Measurements from ENCODE around the gene NDUFA13. TPM values are rescaled to one million over a fixed set of nuclear protein-coding genes. Genes with fewer than 3 reads are reported as not detected.

The NDUFA13 gene
- total RNA-seq, 1 experiment from 2014 or later = 130 TPM

- Histone ChIP-seq H3K4me1 (replicated peaks) (no peaks in the 10 kb centered on the region), H3K4me3 (no peak overlapping the region), H3K36me3 (no peaks in the 10 kb centered on the region), H3K27ac (no peak overlapping the region), H3K9me3 (replicated peaks) (no peaks in the 10 kb centered on the region), H3K27me3 (replicated peaks) (no peaks in the 10 kb centered on the region)
- no peak for DNase-seq (ENCODE audit: low read depth in 1 of 2, low spot score in 2 of 2)
These were observed 43.9 kb downstream of the NDUFA13 start for GRCh38 chr19:19559931-19560330.

GRCh38 chr19:19561946-19562664 is 46.1 kb downstream of the NDUFA13 start:
- H3K36me3 ChIP-seq = no peaks in the 10 kb centered on the region
- no peak overlapping the region for H3K4me3 ChIP-seq
- H3K9me3 ChIP-seq (replicated peaks) = no peaks in the 10 kb centered on the region
- H3K27ac ChIP-seq = no peak overlapping the region
- no peaks in the 10 kb centered on the region for H3K27me3 ChIP-seq (replicated peaks)
- H3K4me1 ChIP-seq (replicated peaks) = no peaks in the 10 kb centered on the region
- no peak for DNase-seq (ENCODE audit: low read depth in 1 of 2, low spot score in 2 of 2)

- DNase-seq (ENCODE audit: low read depth in 1 of 2, low spot score in 2 of 2) = no peak
- H3K4me3 ChIP-seq = no peak overlapping the region
- H3K4me1 ChIP-seq (replicated peaks) = no peaks in the 10 kb centered on the region
- no peaks in the 10 kb centered on the region for H3K36me3 ChIP-seq
- no peaks in the 10 kb centered on the region for H3K27me3 ChIP-seq (replicated peaks)
- no peaks in the 10 kb centered on the region for H3K9me3 ChIP-seq (replicated peaks)
- H3K27ac ChIP-seq = no peak overlapping the region
These were observed 46.8 kb downstream of the NDUFA13 start for GRCh38 chr19:19562665-19563347.

GRCh38 chr19:19563348-19563848 is 47.4 kb downstream of the NDUFA13 start:
- H3K36me3 ChIP-seq = no peaks in the 10 kb centered on the region
- no peaks in the 10 kb centered on the region for H3K27me3 ChIP-seq (replicated peaks)
- no peak for DNase-seq (ENCODE audit: low read depth in 1 of 2, low spot score in 2 of 2)
- H3K4me3 ChIP-seq = no peak overlapping the region
- no peaks in the 10 kb centered on the region for H3K4me1 ChIP-seq (replicated peaks)
- H3K27ac ChIP-seq = no peak overlapping the region
- no peaks in the 10 kb centered on the region for H3K9me3 ChIP-seq (replicated peaks)

GRCh38 chr19:19566306-19566705 is 50.3 kb downstream of the NDUFA13 start:
- H3K4me3 ChIP-seq = no peak overlapping the region
- H3K27me3 ChIP-seq (replicated peaks) = no peaks in the 10 kb centered on the region
- H3K36me3 ChIP-seq = no peaks in the 10 kb centered on the region
- H3K27ac ChIP-seq = no peak overlapping the region
- H3K9me3 ChIP-seq (replicated peaks) = no peaks in the 10 kb centered on the region
- DNase-seq (ENCODE audit: low read depth in 1 of 2, low spot score in 2 of 2) = no peak
- no peaks in the 10 kb centered on the region for H3K4me1 ChIP-seq (replicated peaks)

GRCh38 chr19:19567391-19567790 is 51.4 kb downstream of the NDUFA13 start:
- Histone ChIP-seq H3K9me3 (replicated peaks) (no peaks in the 10 kb centered on the region), H3K27me3 (replicated peaks) (no peaks in the 10 kb centered on the region), H3K27ac (no peak overlapping the region), H3K4me3 (no peak overlapping the region), H3K36me3 (no peaks in the 10 kb centered on the region), H3K4me1 (replicated peaks) (no peaks in the 10 kb centered on the region)
- DNase-seq (ENCODE audit: low read depth in 1 of 2, low spot score in 2 of 2) = no peak

GRCh38 chr19:19568802-19569756 is 53.1 kb downstream of the NDUFA13 start:
- DNase-seq (ENCODE audit: low read depth in 1 of 2, low spot score in 2 of 2) = no peak
- H3K36me3 ChIP-seq = no peaks in the 10 kb centered on the region
- H3K4me3 ChIP-seq = no peak overlapping the region
- H3K4me1 ChIP-seq (replicated peaks) = no peaks in the 10 kb centered on the region
- H3K9me3 ChIP-seq (replicated peaks) = no peaks in the 10 kb centered on the region
- H3K27ac ChIP-seq = no peak overlapping the region
- H3K27me3 ChIP-seq (replicated peaks) = no peaks in the 10 kb centered on the region

- no peaks in the 10 kb centered on the region for H3K27me3 ChIP-seq (replicated peaks)
- no peak overlapping the region for H3K4me3 ChIP-seq
- DNase-seq (ENCODE audit: low read depth in 1 of 2, low spot score in 2 of 2) = no peak
- no peaks in the 10 kb centered on the region for H3K4me1 ChIP-seq (replicated peaks)
- H3K9me3 ChIP-seq (replicated peaks) = no peaks in the 10 kb centered on the region
- no peaks in the 10 kb centered on the region for H3K36me3 ChIP-seq
- no peak overlapping the region for H3K27ac ChIP-seq
These were observed 54.5 kb downstream of the NDUFA13 start for GRCh38 chr19:19570571-19570970.

- no peaks in the 10 kb centered on the region for H3K36me3 ChIP-seq
- no peaks in the 10 kb centered on the region for H3K9me3 ChIP-seq (replicated peaks)
- no peaks in the 10 kb centered on the region for H3K27me3 ChIP-seq (replicated peaks)
- H3K4me3 ChIP-seq = no peak overlapping the region
- no peak for DNase-seq (ENCODE audit: low read depth in 1 of 2, low spot score in 2 of 2)
- no peak overlapping the region for H3K27ac ChIP-seq
- no peaks in the 10 kb centered on the region for H3K4me1 ChIP-seq (replicated peaks)
These were observed 55.2 kb downstream of the NDUFA13 start for GRCh38 chr19:19571071-19571786.

- DNase-seq (ENCODE audit: low read depth in 1 of 2, low spot score in 2 of 2) = no peak
- Histone ChIP-seq H3K9me3 (replicated peaks) (no peaks in the 10 kb centered on the region), H3K27ac (no peak overlapping the region)
These were observed 59.4 kb downstream of the NDUFA13 start for GRCh38 chr19:19575411-19575810.

More at GRCh38 chr19:19575411-19575810, 59.4 kb downstream of the NDUFA13 start:
- Histone ChIP-seq H3K4me3 (no peak overlapping the region), H3K27me3 (replicated peaks) (no peaks in the 10 kb centered on the region), H3K36me3 (no peaks in the 10 kb centered on the region), H3K4me1 (replicated peaks) (no peaks in the 10 kb centered on the region)

Other genes with a start within 250 kb of the NDUFA13 start
- 0.31 and 1.1 TPM in 2 replicates for gene TM6SF2, start 242.9 kb upstream of the NDUFA13 start, total RNA-seq (2014; rRNA removed; shearing (Covaris generic))
- gene SUGP1, start 195.7 kb upstream of the NDUFA13 start, total RNA-seq (2014; rRNA removed; shearing (Covaris generic)) = 22.2 and 27.1 TPM in 2 replicates
- 19.7 and 30.1 TPM in 2 replicates for gene MAU2, start 195.4 kb upstream of the NDUFA13 start, total RNA-seq (2014; rRNA removed; shearing (Covaris generic))
- gene GATAD2A, start 110.5 kb upstream of the NDUFA13 start, total RNA-seq (2014; rRNA removed; shearing (Covaris generic)) = 41.5 and 45.9 TPM in 2 replicates
- 0.69 and 0.74 TPM in 2 replicates for gene TSSK6, start 677 bp upstream of the NDUFA13 start, total RNA-seq (2014; rRNA removed; shearing (Covaris generic))
- gene YJEFN3, start 12.7 kb downstream of the NDUFA13 start, total RNA-seq (2014; rRNA removed; shearing (Covaris generic)) = 1.6 and 1.8 TPM in 2 replicates
- 0.03 TPM in 1 of 2 replicates, not detected in the other for gene CILP2, start 22.0 kb downstream of the NDUFA13 start, total RNA-seq (2014; rRNA removed; shearing (Covaris generic))
- gene PBX4, start 102.5 kb downstream of the NDUFA13 start, total RNA-seq (2014; rRNA removed; shearing (Covaris generic)) = 0.09 and 2.0 TPM in 2 replicates
- 0.24 TPM in 1 of 2 replicates, not detected in the other for gene LPAR2, start 112.0 kb downstream of the NDUFA13 start, total RNA-seq (2014; rRNA removed; shearing (Covaris generic))
- 2.9 and 4.3 TPM in 2 replicates for gene GMIP, start 127.4 kb downstream of the NDUFA13 start, total RNA-seq (2014; rRNA removed; shearing (Covaris generic))
- 138 and 147 TPM in 2 replicates for gene ATP13A1, start 147.5 kb downstream of the NDUFA13 start, total RNA-seq (2014; rRNA removed; shearing (Covaris generic))
- 4.2 and 11.2 TPM in 2 replicates for gene ZNF101, start 152.6 kb downstream of the NDUFA13 start, total RNA-seq (2014; rRNA removed; shearing (Covaris generic))
- 1.2 and 2.6 TPM in 2 replicates for gene ZNF14, start 216.9 kb downstream of the NDUFA13 start, total RNA-seq (2014; rRNA removed; shearing (Covaris generic))

Data from SJSA1 (cell line).